Mesothelial cell of epicardium (in vitro differentiated cells): ENCODE measurements around the gene MSL3. TPM values are rescaled to one million over a fixed set of nuclear protein-coding genes. Genes with fewer than 3 reads are reported as not detected.

Source experiments
- DNase-seq, 2 experiments: peaks; one replicate each; pipeline ENCODE4 v3.0.0; 2021; ENCODE audit warnings: low spot score in 2 of 2; ENCODE audit not compliant: unreplicated experiment in 2 of 2
- H3K27ac Mint-ChIP-seq: 2 replicates; pipeline ENCODE4 v1.8.0; 2021; ENCODE audit warnings: mixed read lengths
- H3K27me3 Mint-ChIP-seq: 2 replicates; pipeline ENCODE4 v1.8.0; 2021; ENCODE audit warnings: low read depth, mixed read lengths
- H3K36me3 Mint-ChIP-seq: 2 replicates; pipeline ENCODE4 v1.8.0; 2021; ENCODE audit warnings: mixed read lengths
- H3K4me1 Mint-ChIP-seq: 2 replicates; pipeline ENCODE4 v1.8.0; 2021; ENCODE audit warnings: mixed read lengths
- H3K4me3 Mint-ChIP-seq: 2 replicates; pipeline ENCODE4 v1.8.0; 2021; ENCODE audit warnings: mild to moderate bottlenecking, moderate library complexity, mixed read lengths
- H3K9me3 Mint-ChIP-seq: 2 replicates; pipeline ENCODE4 v1.8.0; 2021; ENCODE audit warnings: mixed read lengths
- total RNA-seq: library from RNA; stranded (reverse); gene quantifications from 3 replicates; pipeline ENCODE4 v1.2.1, GENCODE V29; 2021
- TF ChIP-seq, protein P1 (sequence below): fragments of 200-600 bp; sonication (generic); IDR thresholded peaks from one replicate; pipeline ENCODE4 v1.5.0; 2021; ENCODE audit warnings: antibody characterized with exemption; ENCODE audit not compliant: unreplicated experiment

The MSL3 gene
- total RNA-seq, 1 donor from 2014 or later = 23.2 TPM

DNA sequence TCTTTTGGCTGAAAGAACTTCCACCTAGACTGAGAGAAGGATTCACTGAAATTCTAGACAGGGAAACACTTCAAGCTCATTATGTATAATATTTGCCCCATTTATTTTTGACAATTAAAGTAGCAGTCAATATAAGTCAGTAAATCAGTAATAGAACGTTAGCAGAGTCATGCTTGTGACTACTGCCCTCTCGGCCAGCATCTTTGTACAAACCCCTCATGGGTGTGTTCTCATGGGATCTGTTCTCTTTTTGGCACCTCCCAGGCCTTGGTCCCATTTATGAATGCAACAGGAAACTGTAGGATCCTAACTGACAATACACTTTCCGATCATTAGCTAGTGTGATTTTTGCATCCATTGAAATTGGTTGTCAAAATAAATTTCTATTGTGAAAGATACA lies 2.9 kb downstream of the MSL3 start:
- Mint-ChIP-seq H3K9me3 (peaks cover 10% of the 10 kb centered on the region), H3K4me3 (no peak overlapping the region), H3K27me3 (no peaks in the 10 kb centered on the region), H3K27ac (no peak overlapping the region), H3K36me3 (peaks cover 13% of the 10 kb centered on the region), H3K4me1 (peaks cover 8% of the 10 kb centered on the region)
- TF ChIP-seq, protein P1, sequence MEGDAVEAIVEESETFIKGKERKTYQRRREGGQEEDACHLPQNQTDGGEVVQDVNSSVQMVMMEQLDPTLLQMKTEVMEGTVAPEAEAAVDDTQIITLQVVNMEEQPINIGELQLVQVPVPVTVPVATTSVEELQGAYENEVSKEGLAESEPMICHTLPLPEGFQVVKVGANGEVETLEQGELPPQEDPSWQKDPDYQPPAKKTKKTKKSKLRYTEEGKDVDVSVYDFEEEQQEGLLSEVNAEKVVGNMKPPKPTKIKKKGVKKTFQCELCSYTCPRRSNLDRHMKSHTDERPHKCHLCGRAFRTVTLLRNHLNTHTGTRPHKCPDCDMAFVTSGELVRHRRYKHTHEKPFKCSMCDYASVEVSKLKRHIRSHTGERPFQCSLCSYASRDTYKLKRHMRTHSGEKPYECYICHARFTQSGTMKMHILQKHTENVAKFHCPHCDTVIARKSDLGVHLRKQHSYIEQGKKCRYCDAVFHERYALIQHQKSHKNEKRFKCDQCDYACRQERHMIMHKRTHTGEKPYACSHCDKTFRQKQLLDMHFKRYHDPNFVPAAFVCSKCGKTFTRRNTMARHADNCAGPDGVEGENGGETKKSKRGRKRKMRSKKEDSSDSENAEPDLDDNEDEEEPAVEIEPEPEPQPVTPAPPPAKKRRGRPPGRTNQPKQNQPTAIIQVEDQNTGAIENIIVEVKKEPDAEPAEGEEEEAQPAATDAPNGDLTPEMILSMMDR = no peak
- DNase-seq = no peak

DNA sequence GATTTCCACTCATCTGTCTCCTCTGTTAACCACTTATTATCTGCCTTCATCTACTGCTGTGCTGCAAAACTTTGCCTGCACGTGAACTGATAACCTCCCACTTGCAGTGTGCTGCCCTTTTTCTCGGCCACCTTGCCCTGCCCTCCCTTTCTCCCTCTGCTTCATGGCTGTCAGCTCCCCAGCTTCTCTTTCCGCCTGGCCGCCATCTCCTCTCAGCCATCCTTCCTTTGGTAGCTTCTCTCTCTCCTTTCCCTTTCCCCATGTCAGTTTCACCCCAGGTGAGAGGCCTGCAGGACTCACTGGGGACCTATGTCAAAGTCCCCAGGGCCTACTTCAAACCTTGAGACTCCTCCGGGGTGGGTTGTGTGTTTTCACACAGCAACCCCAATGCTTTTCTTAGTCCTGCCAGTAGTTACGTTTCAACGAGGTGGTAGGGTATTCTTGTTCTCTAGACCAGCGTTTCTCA lies 6.6 kb downstream of the MSL3 start:
- H3K4me1 Mint-ChIP-seq = peaks cover 4% of the 10 kb centered on the region
- H3K9me3 Mint-ChIP-seq = peaks cover 10% of the 10 kb centered on the region
- no peak for DNase-seq
- TF ChIP-seq, protein P1 = no peak
- H3K36me3 Mint-ChIP-seq = peaks cover 15% of the 10 kb centered on the region
- H3K27me3 Mint-ChIP-seq = no peaks in the 10 kb centered on the region
- H3K27ac Mint-ChIP-seq = no peak overlapping the region
- H3K4me3 Mint-ChIP-seq = no peak overlapping the region

DNA sequence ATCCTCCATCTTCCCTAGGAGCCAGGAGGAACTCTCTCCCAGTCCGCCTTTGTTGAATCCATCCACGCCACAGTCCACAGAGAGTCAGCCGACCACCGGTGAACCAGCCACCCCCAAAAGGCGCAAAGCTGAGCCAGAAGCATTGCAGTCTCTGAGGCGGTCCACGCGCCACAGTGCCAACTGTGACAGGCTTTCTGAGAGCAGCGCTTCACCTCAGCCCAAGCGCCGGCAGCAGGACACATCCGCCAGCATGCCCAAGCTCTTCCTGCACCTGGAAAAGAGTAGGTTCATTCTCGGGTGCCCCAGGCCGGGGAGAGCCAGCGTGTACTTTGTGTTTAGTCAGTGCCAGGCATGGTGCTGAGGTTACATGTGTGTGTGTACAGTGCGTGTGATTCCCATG lies 7.4 kb downstream of the MSL3 start:
- Mint-ChIP-seq H3K36me3 (peaks cover 16% of the 10 kb centered on the region), H3K27me3 (no peaks in the 10 kb centered on the region)

DNA sequence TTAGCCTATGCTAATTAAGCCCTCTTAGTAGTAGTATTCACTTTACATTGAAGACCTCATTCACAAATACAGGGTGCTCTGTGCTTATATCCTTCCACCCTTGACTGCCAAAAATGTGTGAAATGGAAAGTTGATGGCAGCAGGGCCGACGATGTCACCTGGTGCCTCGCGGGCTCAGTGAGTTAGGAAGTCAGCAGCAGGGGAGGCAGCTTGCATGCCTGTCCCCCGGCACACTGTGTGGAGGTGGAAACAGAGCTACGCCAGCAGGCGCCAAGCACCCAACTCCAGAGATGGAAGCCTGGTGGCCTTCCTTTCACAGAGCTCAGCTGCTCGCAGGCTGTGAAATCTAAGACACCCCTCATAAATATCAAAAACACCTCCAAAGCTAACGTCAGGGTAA lies 8.4 kb downstream of the MSL3 start:
- Mint-ChIP-seq H3K4me1 (no peaks in the 10 kb centered on the region), H3K36me3 (peaks cover 20% of the 10 kb centered on the region), H3K27me3 (no peaks in the 10 kb centered on the region), H3K9me3 (peaks cover 10% of the 10 kb centered on the region), H3K27ac (no peak overlapping the region), H3K4me3 (no peak overlapping the region)
- DNase-seq = no peak
- TF ChIP-seq, protein P1 = no peak

More for the DNA sequence above, 7.4 kb downstream of the MSL3 start:
- Mint-ChIP-seq H3K9me3 (peaks cover 10% of the 10 kb centered on the region), H3K4me3 (no peak overlapping the region), H3K4me1 (no peaks in the 10 kb centered on the region), H3K27ac (no peak overlapping the region)
- TF ChIP-seq, protein P1 = no peak
- no peak for DNase-seq

DNA sequence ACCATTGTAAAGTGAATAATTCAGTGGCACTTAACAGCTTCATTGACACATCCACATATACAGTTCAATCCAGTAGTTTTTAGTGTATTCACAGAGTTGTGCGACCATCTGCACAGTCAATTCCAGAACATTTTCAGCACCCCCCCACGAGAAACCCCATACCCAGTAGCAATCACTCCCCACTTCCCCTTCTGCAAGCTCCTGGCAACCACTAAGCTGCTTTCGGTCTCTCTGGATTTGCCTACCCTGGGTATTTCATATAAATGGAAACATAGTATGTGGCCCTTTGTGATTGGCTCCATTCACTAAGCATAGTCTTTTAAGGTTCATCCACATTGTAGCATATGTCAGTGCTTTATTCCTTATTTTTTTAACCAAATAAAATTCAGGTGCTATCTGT lies 10.0 kb downstream of the MSL3 start:
- H3K27ac Mint-ChIP-seq = no peak overlapping the region
- no peak overlapping the region for H3K4me3 Mint-ChIP-seq
- TF ChIP-seq, protein P1 = no peak
- peaks cover 14% of the 10 kb centered on the region for H3K36me3 Mint-ChIP-seq
- no peaks in the 10 kb centered on the region for H3K27me3 Mint-ChIP-seq
- peaks cover 7% of the 10 kb centered on the region for H3K9me3 Mint-ChIP-seq
- no peak for DNase-seq
- H3K4me1 Mint-ChIP-seq = no peaks in the 10 kb centered on the region

DNA sequence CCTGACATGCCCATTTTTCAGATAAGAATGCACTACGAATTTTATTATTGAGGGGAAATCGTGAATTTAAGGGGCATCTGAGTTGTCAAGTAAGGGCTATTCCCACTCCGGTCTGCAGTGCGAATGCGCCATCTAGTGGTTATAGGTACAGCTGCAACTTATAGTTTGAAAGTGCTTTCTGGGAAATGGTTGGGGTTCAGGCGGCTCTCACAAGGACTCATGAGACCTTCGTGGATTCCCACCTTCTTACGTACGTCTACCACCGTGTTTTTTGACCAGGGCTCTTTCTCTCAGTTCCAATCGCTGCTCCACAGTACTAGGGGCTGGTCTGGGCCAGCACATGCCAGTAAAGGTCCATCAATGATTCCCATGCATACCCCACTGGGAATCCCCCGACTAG lies 12.3 kb downstream of the MSL3 start:
- no peak overlapping the region for H3K27ac Mint-ChIP-seq
- H3K36me3 Mint-ChIP-seq = peaks cover 13% of the 10 kb centered on the region
- no peak for DNase-seq
- H3K9me3 Mint-ChIP-seq = peaks cover 5% of the 10 kb centered on the region
- no peak overlapping the region for H3K4me3 Mint-ChIP-seq
- no peaks in the 10 kb centered on the region for H3K4me1 Mint-ChIP-seq
- TF ChIP-seq, protein P1 = peak; percentile 80
- H3K27me3 Mint-ChIP-seq = no peaks in the 10 kb centered on the region
